Body of pancreas (tissue), 4 donors: ENCODE results near the gene CD244. TPM values are rescaled to one million over a fixed set of nuclear protein-coding genes. Genes with fewer than 3 reads are reported as not detected.
"Not testable (repeated sequence)": the region's sequence is repeated elsewhere in the genome, so short reads cannot be mapped to it uniquely, and the experiment has no call there.

ENCODE experiments used
- ATAC-seq: fragments of 150-250 bp; one replicate; pipeline ENCODE4 v1.9.1; 2016
- DNase-seq, 4 donors: peaks; one replicate each; pipeline ENCODE4 v3.0.0-alpha.2; 2019
- H3K27ac ChIP-seq, 4 donors: fragments of 200-600 bp; sonication (generic); 1 replicate in 3 of 4; 2 replicates in 1 of 4; pipeline versions ENCODE4 v1.5.1 to v1.6.1; 2016 to 2019; ENCODE audit warnings: mild to moderate bottlenecking in 1 of 4, mixed read lengths in 1 of 4, moderate library complexity in 1 of 4
- H3K27me3 ChIP-seq, 2 donors: fragments of 200-600 bp; sonication (generic); one replicate each; pipeline ENCODE4 v1.6.0; 2016; ENCODE audit warnings: mild to moderate bottlenecking in 1 of 2
- H3K36me3 ChIP-seq, 2 donors: fragments of 200-600 bp; sonication (generic); replicated peaks in 1 of 2; 2 replicates each; pipeline ENCODE4 v1.5.1; 2016; ENCODE audit warnings: low read depth in 2 of 2; ENCODE audit not compliant: insufficient read depth in 1 of 2
- H3K4me1 ChIP-seq: fragments of 200-600 bp; sonication (generic); one replicate; pipeline ENCODE4 v1.6.0; 2016
- H3K4me3 ChIP-seq, 2 donors: fragments of 200-600 bp; sonication (generic); 1 replicate in 1 of 2; 2 replicates in 1 of 2; pipeline ENCODE4 v1.5.1; 2016 to 2019
- H3K9me3 ChIP-seq, 3 donors: fragments of 200-600 bp; sonication (generic); 1 replicate in 2 of 3; 2 replicates in 1 of 3; pipeline ENCODE4 v1.5.1; 2016
- POLR2A ChIP-seq, 3 donors: fragments of 450-650 bp; IDR thresholded peaks; one replicate each; pipeline ENCODE4 v1.6.1; 2016; ENCODE audit warnings: antibody characterized with exemption in 3 of 3, mild to moderate bottlenecking in 2 of 3
- WGBS, 2 donors: methylation state at CpG; one replicate each; pipeline ENCODE4 v1.1.5; 2017; 5-methylcytosine and 5-hydroxymethylcytosine counted together
- intact Hi-C: fragments of 100-400 bp; cut with DNase I; formaldehyde crosslinking; loops from one replicate; pipeline ENCODE4 v1.15.1; 2023
- total RNA-seq, 2 donors: library from RNA; depleted of rRNA; stranded (reverse); fragments of >200 nt; gene quantifications; one replicate each; pipeline ENCODE4 v1.1.0, GENCODE V29; 2016
- TF ChIP-seq, protein P1 (sequence below), 7 experiments: fragments of 450-650 bp in 4 of 7; fragments of 200-600 bp in 3 of 7; sonication (generic) in 3 of 7; IDR thresholded peaks; one replicate each; pipeline ENCODE4 v1.5.1; 2016 to 2019; ENCODE audit warnings: antibody characterized with exemption in 7 of 7

The CD244 gene
- total RNA-seq, 2 donors from 2014 or later, result 0.33 to 1.8 TPM

DNA sequence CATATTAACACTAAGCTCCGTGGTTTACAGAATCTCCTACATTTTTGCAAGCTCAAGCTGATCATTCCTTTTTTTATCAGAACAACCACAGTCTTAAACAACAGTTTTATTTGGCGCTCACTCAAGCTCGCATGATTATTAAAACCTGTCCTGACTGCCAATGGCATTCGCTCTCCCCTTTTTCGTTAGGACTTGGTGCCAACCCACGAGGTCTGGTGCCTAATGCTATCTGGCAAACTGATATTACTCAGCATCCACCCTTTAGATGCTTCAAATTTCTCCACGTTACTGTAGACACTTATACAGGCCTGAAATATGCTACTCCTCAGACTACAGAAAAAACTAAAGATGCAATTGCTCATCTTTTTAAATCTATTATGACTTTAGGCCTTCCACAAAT, 45.3 kb upstream of the CD244 start:
- no peak overlapping the region for H3K4me3 ChIP-seq
- H3K9me3 ChIP-seq, result no peaks in the 10 kb centered on the region
- no peak for TF ChIP-seq POLR2A (IDR thresholded peaks at IDR 0.05)
- TF ChIP-seq, protein P1, sequence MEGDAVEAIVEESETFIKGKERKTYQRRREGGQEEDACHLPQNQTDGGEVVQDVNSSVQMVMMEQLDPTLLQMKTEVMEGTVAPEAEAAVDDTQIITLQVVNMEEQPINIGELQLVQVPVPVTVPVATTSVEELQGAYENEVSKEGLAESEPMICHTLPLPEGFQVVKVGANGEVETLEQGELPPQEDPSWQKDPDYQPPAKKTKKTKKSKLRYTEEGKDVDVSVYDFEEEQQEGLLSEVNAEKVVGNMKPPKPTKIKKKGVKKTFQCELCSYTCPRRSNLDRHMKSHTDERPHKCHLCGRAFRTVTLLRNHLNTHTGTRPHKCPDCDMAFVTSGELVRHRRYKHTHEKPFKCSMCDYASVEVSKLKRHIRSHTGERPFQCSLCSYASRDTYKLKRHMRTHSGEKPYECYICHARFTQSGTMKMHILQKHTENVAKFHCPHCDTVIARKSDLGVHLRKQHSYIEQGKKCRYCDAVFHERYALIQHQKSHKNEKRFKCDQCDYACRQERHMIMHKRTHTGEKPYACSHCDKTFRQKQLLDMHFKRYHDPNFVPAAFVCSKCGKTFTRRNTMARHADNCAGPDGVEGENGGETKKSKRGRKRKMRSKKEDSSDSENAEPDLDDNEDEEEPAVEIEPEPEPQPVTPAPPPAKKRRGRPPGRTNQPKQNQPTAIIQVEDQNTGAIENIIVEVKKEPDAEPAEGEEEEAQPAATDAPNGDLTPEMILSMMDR (IDR thresholded peaks at IDR 0.05), result no peak
- no peak overlapping the region for H3K27ac ChIP-seq
- DNase-seq (peak; percentile 51 to 76 (median 63)), ATAC-seq (peak; percentile 57)
- intact Hi-C loops, result no loop called here
- no peaks in the 10 kb centered on the region for H3K36me3 ChIP-seq
- no peaks in the 10 kb centered on the region for H3K27me3 ChIP-seq
- H3K4me1 ChIP-seq, result peaks cover 54% of the 10 kb centered on the region
- 28 to 37% methylated on average over 7 of the region's 7 CpGs for WGBS, 2 donors

DNA sequence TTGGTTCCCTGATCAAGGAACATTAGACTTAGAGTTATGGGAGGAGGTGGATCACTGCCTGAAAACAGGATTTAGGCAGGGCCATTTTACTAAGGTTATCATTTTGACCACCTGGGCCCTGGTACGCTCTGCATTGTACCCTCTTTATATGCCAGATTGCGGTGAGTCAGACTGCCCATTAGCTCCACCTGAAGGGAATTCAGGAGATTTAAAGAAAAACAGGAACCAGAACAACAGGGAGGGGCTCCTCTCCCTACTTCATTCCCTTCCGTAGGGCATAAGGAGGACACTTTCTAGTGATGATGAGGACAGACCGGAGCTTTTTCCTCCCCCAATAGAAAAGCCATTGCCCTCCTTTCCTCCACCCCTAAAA, 42.9 kb upstream of the CD244 start:
- intact Hi-C loops, result no loop called here
- Histone ChIP-seq H3K4me3 (no peak overlapping the region), H3K27me3 (no peaks in the 10 kb centered on the region), H3K36me3 (no peaks in the 10 kb centered on the region), H3K9me3 (no peaks in the 10 kb centered on the region), H3K27ac (peak overlapping the region in 3 of 4 donors; percentile 4 to 18 (median 6)), H3K4me1 (peaks cover 31% of the 10 kb centered on the region)
- TF ChIP-seq, protein P1 (IDR thresholded peaks at IDR 0.05), result no peak
- no peak for TF ChIP-seq POLR2A (IDR thresholded peaks at IDR 0.05)
- ATAC-seq (no peak), DNase-seq (no peak)
- WGBS, 2 donors, result 61 to 77% methylated on average over 4 of the region's 4 CpGs

DNA sequence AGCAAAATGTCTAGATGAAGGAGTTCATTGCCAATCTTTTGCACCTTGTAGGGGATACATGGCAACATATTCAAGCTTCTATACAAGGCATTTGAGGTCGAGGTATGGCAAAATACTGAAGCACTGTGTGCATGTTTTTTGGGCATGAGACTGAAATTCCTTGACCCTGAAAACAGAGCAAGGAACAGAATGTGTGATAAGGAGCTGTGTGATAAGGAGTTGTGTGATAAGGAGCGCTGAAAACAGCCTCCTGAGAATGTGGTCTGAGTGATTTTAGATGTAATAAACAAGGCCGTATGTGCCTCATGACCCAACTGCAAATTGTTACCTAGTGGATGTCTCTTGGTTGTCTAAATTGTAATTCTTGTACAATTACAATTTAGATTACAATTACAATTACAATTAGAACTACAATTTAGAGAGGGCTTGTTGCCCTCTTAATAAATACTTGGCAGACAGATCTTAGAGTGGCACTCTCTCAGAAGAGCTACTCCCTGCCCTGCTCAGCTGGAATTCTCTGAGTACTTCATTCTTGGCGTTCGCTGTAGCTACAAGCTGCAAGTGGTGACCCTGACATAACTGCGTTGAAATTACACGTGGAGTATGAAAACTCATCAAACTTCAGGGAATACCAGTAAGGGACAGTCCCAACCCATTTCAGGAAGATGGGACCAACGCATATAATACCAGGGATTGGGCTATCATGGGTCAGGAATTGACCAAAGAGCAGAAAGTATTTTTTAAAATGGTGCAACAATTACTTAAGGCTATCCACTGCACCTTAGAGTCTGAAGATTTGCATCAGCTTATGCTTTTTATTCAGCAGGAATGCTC, 42.3 kb upstream of the CD244 start:
- H3K27me3 ChIP-seq, result no peaks in the 10 kb centered on the region
- peaks cover 25% of the 10 kb centered on the region for H3K4me1 ChIP-seq
- DNase-seq, result peak in 1 of 4 donors; percentile 16
- ATAC-seq, result peak; percentile 49
- H3K9me3 ChIP-seq, result no peaks in the 10 kb centered on the region
- 38 to 46% methylated on average over 8 of the region's 8 CpGs for WGBS, 2 donors
- H3K36me3 ChIP-seq, result no peaks in the 10 kb centered on the region
- TF ChIP-seq POLR2A (IDR thresholded peaks at IDR 0.05), result no peak
- TF ChIP-seq, protein P1 (IDR thresholded peaks at IDR 0.05), result no peak
- peak overlapping the region in 3 of 4 donors; percentile 18 to 43 (median 21) for H3K27ac ChIP-seq
- intact Hi-C loops, result no loop called here
- H3K4me3 ChIP-seq, result no peak overlapping the region

DNA sequence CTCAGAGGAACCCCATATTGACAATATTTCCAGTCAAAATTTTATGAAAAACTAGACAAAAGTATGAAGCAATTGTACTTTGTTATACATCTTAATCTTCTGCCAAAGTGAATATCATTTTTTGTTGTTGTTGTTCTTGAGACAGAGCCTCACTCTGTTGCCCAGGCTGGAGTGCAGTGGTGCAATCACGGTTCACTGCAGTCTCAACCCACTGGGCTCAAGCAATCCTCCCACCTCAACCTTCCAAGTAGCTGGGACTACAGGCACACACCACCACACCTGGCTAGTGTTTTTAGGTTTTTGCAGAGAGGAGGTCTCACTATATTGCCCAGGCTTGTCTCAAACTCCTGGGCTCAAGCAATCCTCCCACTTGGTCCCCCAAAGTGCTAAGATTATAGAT, 39.6 kb upstream of the CD244 start:
- H3K4me1 ChIP-seq, result peaks cover 17% of the 10 kb centered on the region
- WGBS, 2 donors, result 60 to 93% methylated on average over 1 of the region's 1 CpG
- H3K4me3 ChIP-seq, H3K9me3 ChIP-seq, H3K27ac ChIP-seq, intact Hi-C loops, DNase-seq, H3K36me3 ChIP-seq, ATAC-seq, H3K27me3 ChIP-seq: not testable (repeated sequence)

DNA sequence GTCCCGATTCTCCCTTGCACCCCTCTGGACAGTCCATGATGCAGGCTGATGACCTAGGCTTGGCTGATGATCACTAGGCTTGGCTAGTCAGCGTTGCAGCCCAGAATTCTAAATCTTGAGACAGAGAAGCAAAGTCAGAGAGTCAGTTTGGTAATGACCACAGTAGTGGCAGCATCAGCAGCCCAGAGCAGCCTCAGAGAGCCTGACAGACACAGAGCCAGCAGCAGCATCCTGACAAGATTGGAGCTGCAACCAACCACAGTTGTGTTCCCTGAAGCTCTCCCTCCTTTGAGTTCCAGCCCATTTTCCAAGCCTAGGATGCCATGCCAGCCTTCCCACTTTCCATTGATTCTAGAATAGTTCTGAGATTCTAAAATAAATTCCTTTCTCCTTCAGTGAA, 39.1 kb upstream of the CD244 start:
- ATAC-seq (no peak), DNase-seq (no peak)
- Histone ChIP-seq H3K9me3 (no peaks in the 10 kb centered on the region), H3K4me3 (no peak overlapping the region), H3K27ac (no peak overlapping the region), H3K27me3 (no peaks in the 10 kb centered on the region), H3K4me1 (peaks cover 17% of the 10 kb centered on the region), H3K36me3 (no peaks in the 10 kb centered on the region)
- intact Hi-C loops, result no loop called here
- WGBS, 2 donors, result 55 to 96% methylated on average over 2 of the region's 2 CpGs
- TF ChIP-seq POLR2A (IDR thresholded peaks at IDR 0.05), result no peak
- TF ChIP-seq, protein P1 (IDR thresholded peaks at IDR 0.05), result no peak

DNA sequence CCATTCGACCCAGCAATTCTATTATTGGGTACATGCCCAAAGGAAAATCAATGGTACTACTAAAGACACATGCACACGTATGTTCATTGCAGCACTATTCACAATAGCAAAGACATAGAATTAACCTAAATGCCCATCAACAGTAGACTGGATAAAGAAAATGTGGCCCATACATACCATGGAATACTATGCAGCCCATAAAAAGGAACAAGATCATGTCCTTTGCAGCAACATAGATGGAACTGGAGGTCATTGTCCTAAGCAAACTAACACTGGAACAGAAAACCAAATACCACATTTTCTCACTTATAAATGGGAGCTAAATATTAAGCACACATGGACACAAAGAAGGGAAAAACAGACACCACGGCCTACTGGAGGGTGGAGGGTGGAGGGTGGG, 38.0 kb upstream of the CD244 start:
- ATAC-seq, H3K4me3 ChIP-seq, intact Hi-C loops, DNase-seq, H3K9me3 ChIP-seq, H3K27me3 ChIP-seq, H3K27ac ChIP-seq, H3K36me3 ChIP-seq: not testable (repeated sequence)
- H3K4me1 ChIP-seq, result peaks cover 14% of the 10 kb centered on the region
- 46 to 54% methylated on average over 3 of the region's 3 CpGs for WGBS, 2 donors

DNA sequence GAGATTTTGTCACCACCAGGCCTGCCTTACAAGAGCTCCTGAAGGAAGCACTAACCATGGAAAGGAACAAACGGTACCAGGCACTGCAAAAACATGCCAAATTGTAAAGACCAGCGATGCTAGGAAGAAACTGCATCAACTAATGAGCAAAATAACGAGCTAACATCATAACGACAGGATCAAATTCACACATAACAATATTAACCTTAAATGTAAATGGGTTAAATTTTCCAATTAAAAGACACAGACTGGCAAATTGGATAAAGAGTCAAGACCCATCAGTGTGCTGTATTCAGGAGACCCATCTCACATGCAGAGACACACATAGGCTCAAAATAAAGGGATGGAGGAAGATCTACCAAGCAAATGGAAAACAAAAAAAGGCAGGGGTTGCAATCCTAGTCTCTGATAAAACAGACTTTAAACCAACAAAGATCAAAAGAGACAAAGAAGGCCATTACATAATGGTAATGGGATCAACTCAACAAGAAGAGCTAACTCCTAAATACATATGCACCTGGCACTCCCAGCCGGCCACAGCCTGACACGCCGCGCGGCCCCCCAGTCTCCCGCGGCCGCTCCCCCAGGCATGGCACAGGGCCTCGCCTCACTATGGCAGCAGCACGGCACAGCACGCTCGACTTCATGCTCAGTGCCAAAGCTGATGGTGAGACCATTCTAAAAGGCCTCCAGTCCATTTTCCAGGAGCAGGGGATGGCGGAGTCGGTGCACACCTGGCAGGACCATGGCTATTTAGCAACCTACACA, 31.9 kb upstream of the CD244 start:
- intact Hi-C loops, H3K36me3 ChIP-seq, H3K27ac ChIP-seq, H3K4me3 ChIP-seq, H3K9me3 ChIP-seq, H3K4me1 ChIP-seq, H3K27me3 ChIP-seq, DNase-seq, ATAC-seq: not testable (repeated sequence)
- WGBS, 2 donors, result 88 to 89% methylated on average over 6 to 15 of the region's 18 CpGs
